Activated CD4-positive, alpha-beta T cell treated with anti-CD3 and anti-CD28 coated beads for 4 hours (primary cell): ENCODE results near the gene GPATCH4.
"Not testable (repeated sequence)": the region's sequence is repeated elsewhere in the genome, so short reads cannot be mapped to it uniquely, and the experiment has no call there.

Source experiments
- DNase-seq, 2 donors: peaks; one replicate each; pipeline ENCODE4 v3.0.0-alpha.2; 2020

Gene GPATCH4

GRCh38 chr1:156571919-156572662 lies 29.2 kb downstream of the GPATCH4 start, which contains the start of gene IQGAP3:
Gene IQGAP3, minus strand, starts transcription at chr1:156572565. Its CDS starts 36 bp downstream, at chr1:156572529.
- peak; percentile 59 to 61 for DNase-seq

DNA sequence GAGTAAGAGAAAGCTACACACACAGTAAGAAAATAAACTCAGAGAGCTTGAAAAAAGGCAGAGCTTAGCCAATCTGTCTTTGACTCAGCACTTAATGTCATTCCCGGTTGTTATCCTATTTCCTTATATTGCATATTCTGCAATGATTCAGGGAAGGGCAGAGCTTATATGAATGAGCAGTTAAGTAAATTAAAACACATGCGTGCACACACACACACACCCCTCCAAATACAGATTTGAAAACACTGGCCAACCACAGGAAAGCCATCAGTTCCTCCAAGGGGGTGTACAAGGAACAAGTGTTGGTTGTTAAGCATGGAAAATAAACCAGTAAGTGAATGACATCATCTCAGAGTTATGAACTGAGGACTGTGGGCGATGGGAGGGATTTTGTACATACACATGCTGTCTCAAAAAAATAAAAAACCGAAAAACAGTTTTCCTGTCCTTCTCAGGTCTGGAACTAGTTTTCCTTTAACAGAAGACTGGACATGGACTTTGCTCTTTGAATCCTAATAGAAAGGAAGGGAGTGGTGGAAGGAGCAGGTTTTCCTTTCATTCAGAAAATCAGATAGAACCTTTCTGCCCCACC lies 29.9 kb downstream of the GPATCH4 start:
- DNase-seq, result no peak

GRCh38 chr1:156566436-156566835 lies 34.8 kb downstream of the GPATCH4 start:
- no peak for DNase-seq

DNA sequence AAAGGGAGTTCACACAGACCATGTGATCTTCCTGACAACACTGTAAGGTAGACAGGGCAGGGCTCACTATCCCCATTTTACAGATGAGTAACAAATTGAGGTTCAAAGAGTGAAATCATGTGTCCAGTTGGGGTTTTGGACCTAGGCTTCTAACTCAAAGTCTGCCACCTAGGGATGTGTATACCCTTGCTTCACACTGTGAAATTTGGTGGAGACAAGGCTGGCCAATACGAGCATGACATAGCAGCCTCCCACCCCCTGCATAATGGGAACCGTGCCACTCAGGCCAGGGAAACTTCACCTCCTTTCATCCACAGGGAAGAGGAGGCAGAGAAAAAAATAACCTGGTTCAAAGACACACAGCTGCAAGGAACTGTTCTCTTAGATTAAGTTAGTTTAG lies 35.8 kb downstream of the GPATCH4 start:
- no peak for DNase-seq

- no peak for DNase-seq
Measured at GRCh38 chr1:156560585-156561163, 40.6 kb downstream of the GPATCH4 start.

DNA sequence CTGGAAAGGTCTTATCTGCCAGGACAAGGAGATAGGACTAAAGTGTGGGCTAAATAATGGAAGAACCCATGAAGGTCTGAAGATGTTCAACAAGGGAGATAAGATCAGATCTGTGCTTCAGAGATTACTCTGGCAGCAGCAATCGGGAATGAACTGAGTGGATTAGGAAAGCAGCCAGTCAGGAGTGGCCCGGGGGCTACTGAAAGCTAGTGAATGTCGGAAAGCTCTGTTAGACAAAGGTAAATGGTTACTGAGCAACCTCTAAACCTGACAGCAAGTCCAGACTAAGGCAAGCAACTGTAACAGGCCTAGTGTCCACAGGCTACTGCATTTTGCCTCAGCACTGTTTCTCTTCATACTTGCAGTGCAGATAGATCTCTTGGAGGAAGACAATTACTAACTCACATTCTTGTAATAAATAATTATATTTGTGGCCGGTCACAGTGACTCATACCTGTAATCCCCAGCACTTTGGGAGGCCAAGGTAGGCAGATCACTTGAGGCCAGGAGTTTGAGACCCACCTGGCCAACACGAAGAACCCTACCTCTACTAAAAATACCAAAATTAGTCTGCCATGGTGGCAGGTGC lies 41.4 kb downstream of the GPATCH4 start:
- DNase-seq, result no peak

DNA sequence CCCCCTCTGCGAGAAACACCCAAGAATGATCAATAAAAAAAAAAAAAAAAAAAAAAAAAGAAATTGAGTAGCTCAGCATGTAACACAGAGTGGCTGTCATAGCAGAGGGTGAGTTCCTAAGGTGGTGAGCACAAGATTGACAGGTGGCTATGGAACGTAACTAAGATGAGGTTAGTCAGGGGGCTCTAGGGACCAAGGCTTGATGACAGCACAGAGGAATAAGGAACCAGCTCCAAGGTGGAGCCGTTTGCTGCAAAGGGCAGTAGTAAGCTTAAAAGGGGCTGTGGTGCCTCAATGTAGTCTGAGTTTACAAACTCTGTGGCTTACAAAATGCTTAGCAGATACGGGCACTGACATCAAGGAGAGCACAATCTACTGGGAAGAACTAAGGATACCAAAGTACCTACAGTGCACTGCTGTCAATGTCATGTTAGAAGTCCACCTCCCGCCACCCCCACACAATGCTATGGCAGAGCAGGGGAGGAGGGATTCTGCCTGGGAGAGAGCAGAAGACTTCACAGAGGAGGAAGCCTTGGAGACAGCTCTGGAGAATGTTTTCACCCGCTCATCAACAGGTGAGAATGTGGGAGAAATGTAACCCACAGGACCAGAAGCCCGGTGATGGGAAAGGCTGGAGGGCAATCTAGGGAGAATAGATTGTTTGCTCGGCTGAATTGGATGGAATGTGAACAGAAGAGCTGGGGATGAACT lies 42.0 kb downstream of the GPATCH4 start:
- DNase-seq, result no peak

- DNase-seq, result no peak
Measured at GRCh38 chr1:156556354-156556753, 44.9 kb downstream of the GPATCH4 start.

GRCh38 chr1:156555715-156556114 lies 45.6 kb downstream of the GPATCH4 start:
- DNase-seq, result no peak

DNA sequence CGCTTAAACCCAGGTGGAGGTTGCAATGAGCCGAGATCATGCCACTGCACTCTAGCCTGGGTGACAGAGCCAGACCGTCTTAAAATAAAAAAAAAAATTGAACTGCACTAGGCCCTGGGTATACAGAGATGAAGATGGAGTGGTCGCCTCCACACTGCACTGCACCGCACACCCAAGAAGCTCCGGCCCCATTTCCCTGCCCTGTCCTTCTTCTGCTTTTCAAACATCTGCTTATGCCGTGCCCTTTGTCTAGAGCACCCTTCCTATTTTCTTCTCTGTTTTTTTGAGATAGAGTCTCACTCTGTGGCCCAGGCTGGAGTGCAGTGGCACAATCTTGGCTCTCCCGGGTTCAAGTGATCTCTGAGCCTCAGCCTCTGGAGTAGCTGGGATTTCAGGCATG lies 46.3 kb downstream of the GPATCH4 start:
- DNase-seq, result no peak

- DNase-seq, result no peak
Measured at GRCh38 chr1:156553860-156554485, 47.3 kb downstream of the GPATCH4 start.

- DNase-seq, result not testable (repeated sequence)
Measured at GRCh38 chr1:156552937-156553336, 48.3 kb downstream of the GPATCH4 start.

DNA sequence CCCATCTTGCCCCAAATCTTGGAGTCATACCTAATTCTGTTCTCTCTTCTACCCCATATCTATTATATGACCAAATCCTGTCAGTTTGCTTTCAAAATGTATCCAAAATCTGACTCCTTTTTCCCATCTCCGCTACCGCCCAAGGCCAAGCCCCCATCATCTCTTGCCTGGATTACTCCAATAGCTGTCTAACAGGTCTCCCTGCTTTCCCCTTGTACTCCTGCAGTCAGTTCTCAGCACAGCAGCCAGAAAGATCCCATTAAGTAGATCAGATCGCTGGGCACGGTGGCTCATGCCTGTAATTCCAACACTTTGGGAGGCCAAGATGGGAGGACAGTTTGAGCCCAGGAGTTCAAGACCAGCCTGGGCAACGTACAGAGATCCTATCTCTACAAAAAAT lies 48.8 kb downstream of the GPATCH4 start:
- DNase-seq, result no peak

GRCh38 chr1:156551869-156552268 lies 49.4 kb downstream of the GPATCH4 start:
- DNase-seq, result no peak

GRCh38 chr1:156551066-156551643 lies 50.1 kb downstream of the GPATCH4 start:
- no peak for DNase-seq

DNA sequence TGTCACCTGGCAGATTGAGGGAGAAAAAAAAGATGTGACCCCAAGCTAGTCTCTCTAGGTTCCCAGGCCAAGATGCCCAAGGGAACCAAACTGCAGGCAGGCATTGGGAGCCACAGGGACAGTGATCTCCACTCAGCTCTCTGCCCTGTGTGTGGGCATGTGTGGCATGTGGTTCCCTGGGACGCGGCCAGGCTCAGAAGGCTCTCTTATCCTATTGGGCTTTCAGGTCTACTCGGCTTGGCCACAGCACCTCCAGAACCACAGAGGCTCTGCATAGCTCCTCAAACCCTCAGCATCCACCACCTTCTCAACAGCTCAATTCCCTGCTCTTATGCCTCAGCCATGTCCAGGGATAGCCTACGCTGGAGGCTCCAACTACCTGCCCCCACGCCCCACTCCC lies 50.9 kb downstream of the GPATCH4 start:
- DNase-seq, result no peak

GRCh38 chr1:156549831-156550230 lies 51.4 kb downstream of the GPATCH4 start:
- DNase-seq, result no peak

GRCh38 chr1:156549390-156549789 lies 51.9 kb downstream of the GPATCH4 start:
- DNase-seq, result no peak

GRCh38 chr1:156547982-156548381 lies 53.3 kb downstream of the GPATCH4 start:
- DNase-seq, result no peak

DNA sequence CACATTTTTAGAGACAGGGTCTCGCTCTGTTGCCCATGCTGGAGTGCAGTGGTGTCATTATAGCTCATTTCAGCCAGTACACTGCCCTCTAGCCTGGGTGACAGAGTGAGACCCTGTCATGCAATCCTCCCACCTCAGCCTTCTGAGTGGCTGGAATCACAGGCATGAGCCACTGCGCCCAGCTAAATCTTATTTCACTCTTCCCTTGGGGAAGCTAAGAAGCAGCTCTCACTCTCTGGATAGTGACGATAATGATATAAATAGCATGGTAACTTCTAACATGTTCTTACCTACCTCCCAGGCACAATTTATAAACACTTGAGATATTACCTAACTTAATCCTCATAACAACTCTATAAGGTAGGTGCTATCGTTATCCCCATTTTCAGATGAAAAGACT lies 53.8 kb downstream of the GPATCH4 start:
- no peak for DNase-seq

- DNase-seq, result no peak
Measured at GRCh38 chr1:156546267-156546666, 55.0 kb downstream of the GPATCH4 start.

DNA sequence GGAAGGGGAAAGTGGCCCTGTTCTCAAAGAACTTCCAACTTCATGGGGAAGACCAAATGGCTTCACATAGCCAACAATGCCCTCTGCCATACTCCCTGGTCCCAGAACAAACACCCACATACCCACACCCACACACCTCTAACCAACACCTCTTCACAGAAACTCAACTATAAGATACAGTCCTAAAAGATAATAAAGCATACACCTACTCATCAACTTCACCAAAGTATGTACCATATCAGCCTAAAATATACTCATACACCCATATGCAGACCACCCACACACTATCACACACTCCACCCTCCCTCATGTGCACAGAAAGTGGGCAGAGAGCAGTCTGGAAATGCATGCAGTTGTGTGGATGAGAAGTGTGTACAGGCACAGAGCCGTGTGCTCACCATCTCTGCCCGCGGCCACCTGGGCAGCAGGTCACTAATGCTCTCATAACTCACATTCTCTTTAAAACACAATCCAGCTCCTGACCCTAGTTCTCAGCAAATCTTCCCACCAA lies 56.6 kb downstream of the GPATCH4 start:
- no peak for DNase-seq
